Fibroblast of lung (primary cell): ENCODE results near the gene FCRLA.

Experiments
- CTCF ChIP-seq, 2 donors: IDR thresholded peaks in 1 of 2; conservative IDR thresholded peaks in 1 of 2; 1 replicate in 1 of 2; 2 replicates in 1 of 2; pipeline ENCODE4 v1.5.1; 2011 to 2012; ENCODE audit warnings: low read length in 2 of 2, control low read depth in 1 of 2, inconsistent platforms in 1 of 2, low read depth in 1 of 2, mild to moderate bottlenecking in 1 of 2
- EZH2 ChIP-seq: IDR thresholded peaks from 2 replicates; pipeline ENCODE4 v1.5.1; 2012; ENCODE audit warnings: low read length, control low read depth, mild to moderate bottlenecking; ENCODE audit errors: missing control alignments

GRCh38 chr1:161718559-161719324 is 11.7 kb downstream of the FCRLA start:
- TF ChIP-seq CTCF (conservative IDR thresholded peaks at IDR 0.05 in 1 of 2, IDR thresholded peaks at IDR 0.05 in 1 of 2; ENCODE audit: low read depth in 1 of 2, low read length in 2 of 2): no peak
- TF ChIP-seq EZH2: no peak
